Fibroblast of pulmonary artery (primary cell): ENCODE data around the gene ADSL.

Source experiments
- DNase-seq: peaks from one replicate; pipeline ENCODE4 v3.0.0-alpha.2; 2010; ENCODE audit warnings: low read depth
- H3K4me3 ChIP-seq: replicated peaks from 2 replicates; pipeline ENCODE4 v1.5.1; 2011; ENCODE audit warnings: low read depth, mild to moderate bottlenecking, control low read depth, low read length, moderate library complexity
- TF ChIP-seq, protein P1 (sequence below): IDR thresholded peaks from 2 replicates; pipeline ENCODE4 v1.5.1; 2011; ENCODE audit warnings: mild to moderate bottlenecking, control low read depth, low read length, inconsistent platforms; ENCODE audit errors: missing control alignments

ADSL gene

DNA sequence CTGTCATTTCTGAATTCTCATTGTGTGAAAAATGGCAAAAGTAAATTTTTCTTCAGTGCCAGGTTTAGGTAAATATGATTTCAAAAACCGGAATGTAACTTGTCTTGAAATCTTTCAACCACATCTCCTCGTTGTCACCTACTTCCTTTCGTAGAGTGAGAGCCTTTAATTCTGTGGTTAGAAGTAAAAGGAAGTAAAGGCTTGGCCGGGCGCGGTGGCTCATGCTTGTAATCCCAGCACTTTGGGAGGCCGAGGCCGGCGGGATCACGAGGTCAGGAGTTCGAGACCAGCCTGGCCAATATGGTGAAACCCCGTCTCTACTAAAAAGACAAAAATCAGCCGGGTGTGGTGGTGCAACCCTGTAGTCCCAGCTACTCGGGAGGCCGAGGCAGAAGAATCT is 53.9 kb downstream of the ADSL start:
- TF ChIP-seq, protein P1, sequence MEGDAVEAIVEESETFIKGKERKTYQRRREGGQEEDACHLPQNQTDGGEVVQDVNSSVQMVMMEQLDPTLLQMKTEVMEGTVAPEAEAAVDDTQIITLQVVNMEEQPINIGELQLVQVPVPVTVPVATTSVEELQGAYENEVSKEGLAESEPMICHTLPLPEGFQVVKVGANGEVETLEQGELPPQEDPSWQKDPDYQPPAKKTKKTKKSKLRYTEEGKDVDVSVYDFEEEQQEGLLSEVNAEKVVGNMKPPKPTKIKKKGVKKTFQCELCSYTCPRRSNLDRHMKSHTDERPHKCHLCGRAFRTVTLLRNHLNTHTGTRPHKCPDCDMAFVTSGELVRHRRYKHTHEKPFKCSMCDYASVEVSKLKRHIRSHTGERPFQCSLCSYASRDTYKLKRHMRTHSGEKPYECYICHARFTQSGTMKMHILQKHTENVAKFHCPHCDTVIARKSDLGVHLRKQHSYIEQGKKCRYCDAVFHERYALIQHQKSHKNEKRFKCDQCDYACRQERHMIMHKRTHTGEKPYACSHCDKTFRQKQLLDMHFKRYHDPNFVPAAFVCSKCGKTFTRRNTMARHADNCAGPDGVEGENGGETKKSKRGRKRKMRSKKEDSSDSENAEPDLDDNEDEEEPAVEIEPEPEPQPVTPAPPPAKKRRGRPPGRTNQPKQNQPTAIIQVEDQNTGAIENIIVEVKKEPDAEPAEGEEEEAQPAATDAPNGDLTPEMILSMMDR, result no peak
- no peak for DNase-seq
- no peak overlapping the region for H3K4me3 ChIP-seq

DNA sequence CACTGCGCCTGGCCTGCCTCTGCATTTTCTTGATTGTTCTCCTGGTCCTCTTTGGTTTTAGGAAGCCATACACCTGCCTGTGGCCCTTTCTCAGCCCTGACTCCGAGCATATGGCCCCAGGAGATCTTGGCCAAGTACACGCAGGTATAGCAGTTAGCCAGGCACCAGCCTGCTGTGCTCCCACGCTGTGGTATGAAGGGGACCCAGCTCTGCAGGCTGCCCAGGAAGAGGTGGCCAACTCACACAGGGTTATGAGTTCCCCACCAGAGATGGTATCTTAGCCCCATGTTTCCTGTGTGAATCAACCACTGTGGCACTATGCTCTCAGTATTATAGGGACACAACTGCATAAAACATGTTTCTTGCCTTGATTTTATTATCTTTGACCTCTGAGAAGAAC is 55.2 kb downstream of the ADSL start:
- TF ChIP-seq, protein P1, result no peak
- H3K4me3 ChIP-seq, result no peak overlapping the region
- no peak for DNase-seq

DNA sequence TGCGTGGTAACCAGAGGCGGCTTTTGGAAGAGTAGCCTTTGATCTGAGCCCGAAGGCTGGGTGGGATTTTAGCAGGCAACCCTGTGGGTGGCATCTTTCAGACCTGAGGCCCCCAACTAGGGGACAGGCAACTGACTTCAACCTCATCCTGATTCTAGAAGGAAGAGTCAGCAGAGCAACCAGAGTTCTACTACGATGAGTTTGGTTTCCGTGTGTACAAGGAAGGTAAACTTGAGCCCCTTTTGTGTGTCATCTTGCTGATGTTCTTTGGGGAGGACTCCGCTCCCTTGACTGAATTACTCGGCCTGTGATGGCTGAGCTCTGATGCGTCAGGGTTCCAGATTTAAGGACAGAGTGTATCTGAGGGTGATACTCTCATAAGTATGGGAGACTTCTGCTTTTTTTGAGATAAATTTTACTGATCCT is 55.7 kb downstream of the ADSL start:
- no peak overlapping the region for H3K4me3 ChIP-seq
- no peak for DNase-seq
- TF ChIP-seq, protein P1, result no peak

- TF ChIP-seq, protein P1, result no peak
- no peak overlapping the region for H3K4me3 ChIP-seq
- DNase-seq, result no peak
Measured at GRCh38 chr22:40403141-40403540, 56.8 kb downstream of the ADSL start.

GRCh38 chr22:40403651-40404050 is 57.4 kb downstream of the ADSL start:
- TF ChIP-seq, protein P1, result no peak
- DNase-seq, result no peak
- no peak overlapping the region for H3K4me3 ChIP-seq

DNA sequence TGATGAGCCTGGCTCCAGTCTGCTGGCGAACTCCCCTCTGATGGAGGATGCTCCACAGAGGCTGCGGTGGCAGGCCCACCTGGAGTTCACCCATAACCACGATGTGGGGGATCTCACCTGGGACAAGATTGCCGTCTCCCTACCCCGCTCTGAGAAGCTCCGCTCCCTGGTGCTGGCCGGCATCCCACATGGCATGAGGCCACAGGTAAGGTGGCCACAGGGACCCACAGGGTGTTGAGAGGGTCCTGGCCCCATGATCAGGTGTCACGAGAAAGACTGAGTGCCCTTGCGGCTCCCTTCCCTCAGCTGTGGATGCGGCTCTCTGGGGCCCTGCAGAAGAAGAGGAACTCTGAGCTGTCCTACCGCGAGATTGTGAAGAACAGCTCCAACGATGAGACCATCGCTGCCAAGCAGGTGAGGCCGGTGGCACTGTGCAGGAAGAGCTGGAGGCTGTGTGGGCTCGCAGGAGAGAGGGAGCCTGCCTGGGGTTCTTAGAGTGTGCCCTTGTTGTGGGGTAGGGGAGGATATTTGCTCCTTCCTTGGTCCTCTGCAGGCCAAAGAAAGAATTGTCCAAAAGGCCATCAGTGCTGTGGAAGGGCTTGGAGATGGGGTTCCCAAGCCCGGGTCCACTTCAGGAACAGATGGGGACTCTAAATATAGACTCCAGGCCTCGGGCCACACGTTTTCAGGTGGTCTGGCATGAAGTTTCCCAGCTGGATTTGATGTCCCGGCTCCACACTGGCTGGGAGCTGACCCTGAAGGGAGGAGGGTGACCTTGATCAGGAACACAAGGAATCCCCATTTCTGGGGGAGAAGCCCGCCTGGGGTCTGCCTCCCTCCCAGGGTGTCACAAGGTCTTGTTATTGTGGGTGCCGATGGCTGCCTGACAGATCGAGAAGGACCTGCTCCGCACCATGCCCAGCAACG is 58.2 kb downstream of the ADSL start:
- TF ChIP-seq, protein P1, result no peak
- no peak for DNase-seq
- H3K4me3 ChIP-seq, result no peak overlapping the region
